GM19351 (cell line): ENCODE data around the gene TESPA1.
"Not testable (repeated sequence)": the region's sequence is repeated elsewhere in the genome, so short reads cannot be mapped to it uniquely, and the experiment has no call there.

Experiments used
- ATAC-seq: cut with Tn5 transposase; IDR thresholded peaks from one replicate; pipeline ENCODE4 v1.9.1; 2021; ENCODE audit warnings: mild to moderate bottlenecking, moderate library complexity; ENCODE audit not compliant: unreplicated experiment

Gene TESPA1

DNA sequence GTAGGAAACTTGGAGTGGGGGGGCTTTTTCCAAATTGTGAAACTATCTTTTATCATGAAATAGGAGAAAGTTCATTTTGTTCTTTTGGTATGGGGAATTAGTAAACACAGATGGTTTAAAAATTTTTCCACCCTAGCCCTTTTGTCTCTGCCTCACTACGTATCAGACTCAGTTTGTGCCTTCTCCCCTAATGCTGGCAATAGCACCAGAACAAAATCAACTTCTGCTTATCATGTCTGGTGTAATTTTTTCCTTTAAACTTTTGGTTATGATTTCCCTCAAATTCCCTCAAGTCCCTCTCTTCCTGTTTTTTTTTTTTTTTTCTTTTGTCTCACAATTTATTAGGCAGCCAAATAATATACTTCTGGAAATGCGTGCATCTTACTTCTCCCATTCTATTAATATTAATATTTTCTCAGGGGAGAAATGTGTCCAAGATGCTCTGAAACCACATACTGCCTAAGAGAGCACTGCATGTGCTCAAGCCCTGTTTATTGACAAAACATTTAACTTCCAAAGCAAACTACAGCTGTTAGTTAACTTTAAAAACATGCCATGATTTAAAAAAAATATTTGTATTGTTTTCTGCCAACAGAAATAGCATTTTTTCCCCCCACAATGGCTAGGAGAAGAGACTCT is 35.4 kb downstream of the TESPA1 start:
- no peak for ATAC-seq

DNA sequence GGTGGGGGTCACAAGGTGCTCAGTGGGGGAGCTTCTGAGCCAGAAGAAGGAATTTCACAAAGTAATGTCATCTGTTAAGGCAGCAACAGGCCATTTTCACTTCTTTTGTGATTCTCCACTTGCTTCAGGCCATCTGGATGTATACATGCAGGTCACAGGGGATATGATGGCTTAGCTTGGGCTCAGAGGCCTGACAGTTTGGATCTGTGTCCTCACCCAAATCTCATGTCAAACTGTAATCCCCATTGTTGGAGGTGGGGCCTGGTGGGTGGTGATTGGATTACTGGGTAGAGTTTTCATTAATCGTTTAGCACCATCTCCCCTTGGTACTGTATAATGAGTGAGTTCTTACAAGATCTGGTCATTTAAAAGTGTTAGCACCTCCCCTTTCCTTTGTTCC is 36.4 kb downstream of the TESPA1 start:
- ATAC-seq: no peak

DNA sequence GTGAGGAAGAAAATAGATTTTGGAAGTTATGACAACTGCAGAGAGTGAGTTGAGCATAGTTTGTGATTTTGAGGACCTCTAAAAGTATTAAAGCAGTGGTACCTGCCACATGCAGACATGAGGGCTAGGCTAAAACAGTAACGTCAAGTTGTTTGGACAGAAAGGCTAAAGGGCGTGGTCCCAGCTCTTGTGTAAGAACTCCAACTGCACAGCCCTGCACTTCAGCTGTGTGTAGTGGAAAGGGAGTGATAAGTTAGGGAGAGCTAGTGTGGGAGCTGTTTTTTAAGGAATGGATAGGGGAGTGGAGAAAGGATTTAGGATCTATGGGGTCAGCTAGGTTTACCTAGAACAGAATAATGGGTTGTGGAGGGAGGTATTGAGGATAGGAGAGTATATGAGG is 39.5 kb downstream of the TESPA1 start:
- no peak for ATAC-seq

DNA sequence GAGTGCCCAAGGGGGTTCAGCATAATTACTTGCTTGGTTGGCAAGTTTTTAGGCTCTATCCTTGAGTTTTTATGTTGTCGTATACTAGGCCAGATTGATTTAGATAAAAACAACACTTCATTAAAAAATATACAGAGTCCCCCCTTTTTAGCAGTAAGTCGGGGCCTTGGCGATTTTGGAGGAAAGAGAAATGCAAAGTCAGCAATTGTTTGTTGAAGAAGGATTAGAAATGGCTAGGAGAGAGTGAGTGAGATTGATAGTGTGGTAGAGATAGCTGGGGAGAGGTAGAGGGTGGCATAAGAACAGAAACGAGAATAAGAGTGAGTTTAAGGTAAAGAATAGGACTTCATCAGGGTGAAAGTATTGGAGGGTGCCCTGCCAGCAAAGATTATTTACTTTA is 41.3 kb downstream of the TESPA1 start:
- not testable (repeated sequence) for ATAC-seq

DNA sequence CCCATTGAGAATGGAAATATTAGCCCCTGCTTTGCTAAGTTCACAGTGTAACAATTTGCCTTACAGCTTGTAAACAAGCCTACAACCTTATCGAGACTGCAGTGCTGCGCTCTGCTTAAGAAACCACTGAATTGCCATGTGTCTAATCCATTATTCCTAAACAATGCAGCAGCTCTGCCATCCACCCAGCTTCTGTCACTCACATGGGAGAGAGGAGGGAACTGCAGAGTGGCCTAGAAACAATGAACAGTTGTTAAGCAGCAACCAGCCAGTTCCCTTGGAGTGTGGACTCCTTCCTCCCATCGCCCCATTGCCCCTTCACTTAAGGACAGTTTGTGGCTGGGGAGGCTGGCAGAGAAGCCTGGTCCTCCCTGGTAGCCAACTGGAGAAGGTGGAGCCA is 42.9 kb downstream of the TESPA1 start:
- ATAC-seq: no peak

DNA sequence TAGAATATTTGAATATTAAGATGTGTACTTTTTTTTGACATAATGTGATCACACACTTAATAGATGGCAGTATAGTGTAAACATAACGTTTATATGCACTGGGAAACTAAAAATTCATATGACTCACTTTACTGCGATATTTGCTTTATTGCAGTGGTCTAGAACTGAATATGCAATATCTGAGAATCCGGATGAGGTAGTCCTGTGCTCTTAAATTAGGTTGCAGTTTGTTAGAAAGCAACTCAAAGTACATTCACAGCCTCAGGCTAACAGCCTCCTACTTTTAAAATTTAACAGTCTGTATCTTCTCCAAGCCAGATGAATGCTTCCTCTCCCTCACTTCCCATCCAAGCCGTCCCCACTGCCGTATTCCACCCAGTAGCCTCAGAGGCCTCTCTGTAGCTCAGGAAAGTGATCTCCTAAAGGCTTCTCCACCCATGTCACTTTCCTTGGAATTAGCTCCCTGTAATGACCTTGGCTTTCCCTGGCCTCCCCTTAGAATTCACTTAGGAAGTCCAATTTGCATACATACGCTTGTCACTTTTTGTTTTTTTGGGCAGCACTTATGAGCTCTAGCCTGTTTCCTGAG is 43.7 kb downstream of the TESPA1 start:
- ATAC-seq: no peak

DNA sequence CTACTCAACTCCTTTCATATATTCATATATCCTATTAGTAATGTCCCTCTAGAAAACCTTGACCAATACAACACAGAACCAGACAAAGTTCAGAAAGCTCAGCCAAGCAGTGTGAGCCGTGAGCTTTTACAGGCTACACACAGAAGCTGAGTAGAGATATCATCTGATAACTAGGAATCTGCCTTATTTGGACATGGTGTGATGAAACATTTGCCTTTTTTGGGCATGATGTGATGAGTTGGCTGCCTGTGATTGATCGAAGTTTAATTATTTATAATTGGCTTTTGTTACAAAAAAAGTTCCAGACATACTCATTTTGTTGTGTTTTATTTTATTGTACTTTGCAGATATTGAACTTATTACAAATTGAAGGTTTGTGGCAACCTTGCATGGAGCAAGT is 46.6 kb downstream of the TESPA1 start:
- no peak for ATAC-seq

DNA sequence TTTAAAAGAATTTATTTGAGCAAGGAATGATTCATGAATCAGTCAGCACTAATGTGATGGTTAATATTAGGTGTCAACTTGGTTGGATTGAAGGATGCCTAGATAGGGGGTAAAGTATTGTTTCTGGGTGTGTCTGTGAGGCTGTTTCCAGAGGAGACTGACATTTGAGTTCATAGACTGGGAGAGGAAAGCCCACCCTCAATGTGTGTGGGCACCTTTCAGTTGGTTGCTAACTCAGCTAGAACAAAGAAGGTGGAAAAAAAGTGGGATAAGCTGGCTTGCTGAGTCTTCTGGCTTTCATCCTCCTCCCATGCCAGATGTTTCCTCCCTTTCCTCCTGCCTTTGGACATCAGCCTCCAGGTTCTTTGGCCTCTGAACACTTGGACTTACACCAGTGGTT is 47.2 kb downstream of the TESPA1 start:
- ATAC-seq: no peak

DNA sequence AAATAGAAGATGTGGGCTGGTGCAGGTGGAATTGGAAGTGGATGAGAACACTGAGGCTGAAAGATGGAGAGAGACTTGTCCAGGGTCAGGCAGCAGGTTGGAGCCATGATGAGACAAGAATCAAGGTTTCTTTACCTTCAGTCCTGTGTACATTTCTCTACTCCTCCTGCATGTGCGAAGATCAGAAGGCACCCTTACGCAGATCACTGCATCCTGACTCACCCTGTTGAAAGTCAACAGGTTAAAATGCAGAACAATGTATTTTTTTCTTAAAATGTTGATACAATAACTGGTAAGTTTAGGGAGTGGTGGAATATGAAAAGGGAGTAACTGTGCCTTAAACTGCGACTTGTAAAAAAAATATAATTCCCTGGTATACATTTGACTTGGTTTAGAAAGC is 47.8 kb downstream of the TESPA1 start:
- ATAC-seq: no peak

DNA sequence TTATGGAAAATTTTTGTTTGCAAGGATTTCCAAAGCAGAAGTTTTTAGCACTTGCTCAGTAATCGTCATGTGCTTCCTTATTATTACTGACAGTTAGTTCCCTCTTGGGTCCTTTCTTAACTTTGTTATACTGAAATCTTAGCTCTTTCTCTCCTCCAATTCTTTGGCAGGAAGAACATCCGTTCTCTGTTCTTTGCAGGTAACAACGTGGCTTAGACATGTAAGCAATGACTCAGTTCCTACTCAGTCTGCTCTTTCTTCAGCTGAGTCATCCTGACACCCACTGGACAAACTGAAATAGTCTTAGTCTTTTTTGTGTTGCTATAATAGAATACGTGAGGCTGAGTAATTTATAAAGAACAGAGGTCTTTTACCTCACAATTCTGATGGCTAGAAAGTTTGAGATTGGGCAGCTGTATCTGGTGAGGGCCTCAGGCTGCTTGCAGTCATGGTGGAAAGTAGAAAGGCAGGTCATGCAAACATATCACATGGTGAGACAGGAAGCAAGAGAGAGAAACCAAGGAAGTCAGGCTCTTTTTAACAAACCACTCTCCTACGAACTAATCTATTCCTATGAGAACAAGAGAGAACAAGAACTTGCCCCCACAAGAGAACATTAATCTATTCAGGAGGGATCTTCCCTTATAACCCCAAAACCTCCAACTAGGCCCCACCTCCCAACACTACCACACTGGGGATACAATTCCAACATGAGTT is 49.2 kb downstream of the TESPA1 start:
- ATAC-seq: peak; percentile 98

DNA sequence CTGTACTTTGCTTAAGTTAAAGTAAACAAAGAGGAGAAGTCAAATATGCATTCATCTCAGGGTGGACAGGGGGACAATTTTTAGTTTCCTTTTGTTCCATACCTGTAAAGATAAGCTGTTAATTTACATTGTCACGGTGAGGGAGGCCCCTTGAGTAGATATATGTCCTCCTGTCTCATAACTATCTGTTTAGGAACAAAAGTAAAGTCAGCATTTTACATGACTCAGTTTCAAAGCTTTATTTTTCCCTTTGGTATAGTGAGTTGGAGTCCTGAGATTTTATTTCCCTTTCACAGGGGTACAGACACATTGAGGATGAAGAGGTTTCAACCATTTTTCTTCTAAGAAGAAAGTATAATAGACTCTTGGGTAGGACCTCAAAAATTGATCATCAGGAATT is 50.1 kb downstream of the TESPA1 start:
- no peak for ATAC-seq

DNA sequence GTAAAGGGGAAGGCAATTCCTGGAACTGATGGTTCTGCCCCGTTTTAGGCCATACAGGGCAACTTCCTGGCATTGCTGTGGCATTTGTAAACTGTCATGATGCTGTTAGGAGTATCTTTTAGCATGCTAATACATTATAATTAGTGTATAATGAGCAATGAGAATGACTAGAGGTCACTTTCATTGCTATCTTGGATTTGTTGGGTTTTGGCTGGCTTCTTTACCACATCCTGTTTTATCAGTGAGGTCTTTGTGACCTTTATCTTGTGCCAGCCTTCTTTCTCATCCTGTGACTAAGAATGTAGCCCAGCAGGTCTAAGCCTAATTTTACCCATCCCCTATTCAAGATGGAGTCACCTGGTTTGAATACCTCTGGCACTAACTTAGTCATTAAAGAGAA is 51.2 kb downstream of the TESPA1 start:
- no peak for ATAC-seq

DNA sequence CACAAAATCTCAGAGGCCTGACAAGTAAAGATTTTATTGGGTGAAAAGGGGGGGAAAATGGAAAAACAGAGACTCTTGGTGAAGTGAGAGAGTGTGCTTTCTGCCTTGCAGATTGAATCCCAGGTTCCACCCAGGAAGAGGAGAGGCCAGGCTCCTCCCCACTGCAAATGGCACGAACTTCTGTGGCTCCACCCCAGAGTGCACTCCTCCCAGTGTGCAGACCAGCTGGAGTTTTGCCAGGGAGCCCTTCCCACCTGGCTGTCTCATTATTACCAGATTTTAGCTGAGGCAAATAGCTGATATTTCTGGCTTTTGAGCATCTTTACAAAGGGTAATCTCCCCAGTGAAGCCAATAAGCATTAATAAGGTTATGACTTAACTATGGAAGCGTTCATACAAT is 51.9 kb downstream of the TESPA1 start:
- no peak for ATAC-seq

DNA sequence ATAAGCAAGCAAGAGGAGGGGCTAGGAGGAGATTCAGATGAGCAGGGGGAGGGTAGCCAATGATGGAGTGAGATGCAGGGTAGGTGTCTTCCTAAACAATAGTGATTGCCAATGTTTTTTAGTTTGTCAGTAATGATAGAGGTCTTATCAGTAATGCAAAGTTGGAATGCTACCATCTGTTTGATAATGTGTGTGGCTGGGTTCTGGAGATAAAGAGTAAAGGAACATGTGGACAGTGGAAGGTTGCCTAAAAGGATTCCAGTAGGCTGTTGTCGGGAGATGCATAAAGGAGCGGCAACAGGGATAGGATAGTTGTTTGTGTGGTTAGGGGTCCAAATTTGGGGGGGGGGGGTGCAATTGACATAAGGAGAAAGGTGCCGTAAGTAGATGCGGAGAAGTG is 52.5 kb downstream of the TESPA1 start:
- no peak for ATAC-seq

DNA sequence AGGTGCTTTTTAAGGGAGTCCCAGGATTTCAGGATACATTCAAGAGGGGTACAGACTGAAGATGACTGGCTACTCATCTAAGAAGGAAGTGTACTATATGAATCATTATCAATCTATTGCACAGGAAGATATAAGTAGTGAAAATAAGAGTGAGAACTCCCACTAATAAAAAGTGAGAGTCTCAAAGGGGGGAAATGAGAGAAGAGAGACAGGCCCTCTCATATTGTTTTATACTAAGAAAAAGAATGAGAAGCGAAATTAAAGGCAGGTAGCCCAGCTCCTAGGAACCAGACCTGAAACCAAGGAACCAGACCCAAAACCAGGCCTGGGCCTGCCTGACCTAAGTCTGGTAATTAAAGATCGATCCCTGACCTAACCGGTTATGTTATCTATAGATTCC is 54.6 kb downstream of the TESPA1 start:
- ATAC-seq: no peak

DNA sequence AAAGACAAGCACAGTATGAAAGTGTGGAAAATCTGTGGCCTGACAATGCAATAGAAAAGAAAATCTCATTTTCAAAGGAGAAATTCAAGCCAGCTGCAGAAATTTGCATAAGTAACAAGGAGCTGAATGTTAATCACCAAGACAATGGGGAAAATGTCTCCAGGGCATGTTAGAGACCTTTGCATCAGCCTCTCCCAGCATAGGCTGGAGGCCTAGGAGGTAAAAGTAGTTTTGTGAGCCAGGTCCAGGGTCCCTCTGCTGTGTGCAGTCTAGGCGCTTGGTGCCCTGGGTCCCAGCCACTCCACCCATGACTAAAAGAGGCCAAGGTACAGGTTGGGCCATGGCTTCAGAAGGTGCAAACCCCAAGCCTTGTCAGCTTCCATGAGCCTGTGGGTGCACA is 58.3 kb downstream of the TESPA1 start:
- ATAC-seq: no peak

DNA sequence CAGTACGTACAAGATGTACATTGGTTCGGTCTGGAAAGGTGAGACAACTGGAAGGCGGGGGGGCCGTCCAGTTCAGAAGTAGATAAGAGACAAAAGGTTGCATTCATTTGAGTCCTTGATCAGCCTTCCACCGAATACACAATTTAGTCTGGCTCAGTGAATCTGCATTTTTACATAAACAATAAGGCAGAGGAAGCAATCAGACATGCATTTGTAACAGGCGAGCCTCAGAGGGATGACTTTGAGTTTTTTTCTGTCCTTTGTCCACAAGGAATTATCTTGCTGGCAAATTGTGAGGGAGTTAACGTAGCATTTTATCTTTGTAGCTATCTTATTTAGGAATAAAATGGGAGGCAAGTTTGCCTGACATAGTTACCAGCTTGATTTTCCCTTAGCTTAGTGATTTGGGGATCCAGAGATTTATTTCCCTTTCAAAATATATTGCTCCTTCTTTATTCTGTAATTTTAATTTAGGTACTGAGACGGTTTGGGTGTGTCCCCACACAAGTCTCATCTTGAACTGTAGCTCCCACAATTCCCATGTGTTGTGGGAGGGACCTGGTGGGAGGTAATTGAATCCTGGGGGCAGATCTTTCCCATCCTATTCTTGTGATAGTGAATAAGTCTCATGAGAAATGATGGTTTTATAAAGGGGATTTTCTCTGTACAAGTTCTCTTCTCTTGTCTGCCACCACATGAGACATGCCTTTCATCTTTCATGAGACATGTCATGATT is 59.4 kb downstream of the TESPA1 start:
- no peak for ATAC-seq

DNA sequence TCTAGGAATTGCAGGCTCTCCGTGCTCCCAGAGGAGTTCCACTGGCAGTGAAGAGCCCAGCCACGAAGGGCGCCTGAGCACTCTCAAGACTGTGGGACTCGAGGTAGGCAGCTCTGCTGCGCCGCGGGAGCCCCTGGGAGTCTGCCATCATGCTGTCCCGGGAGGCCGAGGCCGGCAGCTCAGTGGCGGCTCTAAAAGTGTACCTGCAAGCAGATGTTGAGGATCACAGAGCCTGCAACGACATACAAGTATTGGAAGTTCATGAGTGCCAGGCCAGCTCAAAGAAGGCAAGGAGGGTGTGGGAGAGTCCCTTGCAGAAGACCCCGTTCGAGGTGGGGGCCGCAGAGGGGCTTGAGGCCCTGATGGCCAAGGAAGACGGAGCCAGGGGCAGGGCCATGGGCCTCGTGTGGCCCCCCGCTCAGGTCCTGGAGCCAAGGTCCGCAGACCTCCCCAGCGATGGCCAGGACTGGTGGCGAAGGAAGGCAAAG is 67.5 kb downstream of the TESPA1 start:
- ATAC-seq: no peak
